Peyer's patch (tissue), 4 donors: ENCODE measurements around the gene RANBP10. TPM values are rescaled to one million over a fixed set of nuclear protein-coding genes. Genes with fewer than 3 reads are reported as not detected.

Experiments
- DNase-seq, 3 donors: peaks; one replicate each; pipeline ENCODE4 v3.0.0-alpha.2; 2017 to 2019
- H3K27ac ChIP-seq, 4 donors: fragments of 200-600 bp; sonication (generic); one replicate each; pipeline ENCODE4 v1.5.1; 2016 to 2019
- H3K27me3 ChIP-seq, 2 donors: fragments of 200-600 bp; sonication (generic); one replicate each; pipeline ENCODE4 v1.5.1; 2019
- H3K36me3 ChIP-seq, 3 donors: fragments of 200-600 bp; sonication (generic); one replicate each; pipeline ENCODE4 v1.5.1; 2016 to 2019
- H3K4me1 ChIP-seq, 4 donors: fragments of 200-600 bp; sonication (generic); one replicate each; pipeline ENCODE4 v1.5.1; 2016 to 2019
- H3K4me3 ChIP-seq, 4 donors: fragments of 200-600 bp; sonication (generic); 1 replicate in 3 of 4; 2 replicates in 1 of 4; pipeline ENCODE4 v1.5.1; 2016 to 2019; ENCODE audit warnings: mild to moderate bottlenecking in 1 of 4
- H3K9me3 ChIP-seq, 4 donors: fragments of 200-600 bp; sonication (generic); one replicate each; pipeline ENCODE4 v1.5.1; 2016 to 2019; ENCODE audit warnings: mild to moderate bottlenecking in 1 of 4
- POLR2A ChIP-seq, 2 donors: fragments of 450-650 bp; IDR thresholded peaks; one replicate each; pipeline ENCODE4 v1.5.1; 2017; ENCODE audit warnings: antibody characterized with exemption in 2 of 2, mild to moderate bottlenecking in 2 of 2, moderate library complexity in 2 of 2
- total RNA-seq, 4 donors: library from RNA; depleted of rRNA; stranded (reverse); fragments of >200 nt; gene quantifications; one replicate each; pipeline ENCODE4 v1.1.0, GENCODE V29; 2016
- TF ChIP-seq, protein P1 (sequence below), 6 experiments: fragments of 450-650 bp in 4 of 6; fragments of 200-600 bp in 2 of 6; sonication (generic) in 1 of 6; IDR thresholded peaks; one replicate each; pipeline ENCODE4 v1.5.1; 2017 to 2019; ENCODE audit warnings: antibody characterized with exemption in 6 of 6, mild to moderate bottlenecking in 3 of 6, moderate library complexity in 1 of 6

Gene RANBP10
- total RNA-seq, 4 donors from 2014 or later: 15.2 to 29.9 (median 24.0) TPM

DNA sequence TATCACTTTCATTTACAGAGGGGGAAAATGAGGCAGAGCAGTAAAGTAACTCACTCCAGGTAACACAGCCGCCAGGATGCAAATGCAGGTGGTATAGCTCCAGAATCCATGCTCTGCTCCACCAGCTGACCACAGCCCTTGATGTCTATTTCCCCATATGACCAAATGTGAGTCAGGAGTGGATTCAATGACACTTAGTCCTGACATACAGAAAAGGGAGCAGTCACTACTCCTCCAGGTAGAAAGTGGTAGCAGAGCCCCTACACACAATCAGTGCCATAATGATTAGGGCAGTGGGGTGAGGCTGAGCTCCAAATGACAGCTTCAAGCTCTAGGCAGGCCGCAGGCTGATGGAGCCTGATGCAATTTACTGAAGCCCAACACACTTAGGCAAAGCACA lies 44.0 kb downstream of the RANBP10 start:
- no peak for TF ChIP-seq POLR2A (IDR thresholded peaks at IDR 0.05)
- TF ChIP-seq, protein P1, sequence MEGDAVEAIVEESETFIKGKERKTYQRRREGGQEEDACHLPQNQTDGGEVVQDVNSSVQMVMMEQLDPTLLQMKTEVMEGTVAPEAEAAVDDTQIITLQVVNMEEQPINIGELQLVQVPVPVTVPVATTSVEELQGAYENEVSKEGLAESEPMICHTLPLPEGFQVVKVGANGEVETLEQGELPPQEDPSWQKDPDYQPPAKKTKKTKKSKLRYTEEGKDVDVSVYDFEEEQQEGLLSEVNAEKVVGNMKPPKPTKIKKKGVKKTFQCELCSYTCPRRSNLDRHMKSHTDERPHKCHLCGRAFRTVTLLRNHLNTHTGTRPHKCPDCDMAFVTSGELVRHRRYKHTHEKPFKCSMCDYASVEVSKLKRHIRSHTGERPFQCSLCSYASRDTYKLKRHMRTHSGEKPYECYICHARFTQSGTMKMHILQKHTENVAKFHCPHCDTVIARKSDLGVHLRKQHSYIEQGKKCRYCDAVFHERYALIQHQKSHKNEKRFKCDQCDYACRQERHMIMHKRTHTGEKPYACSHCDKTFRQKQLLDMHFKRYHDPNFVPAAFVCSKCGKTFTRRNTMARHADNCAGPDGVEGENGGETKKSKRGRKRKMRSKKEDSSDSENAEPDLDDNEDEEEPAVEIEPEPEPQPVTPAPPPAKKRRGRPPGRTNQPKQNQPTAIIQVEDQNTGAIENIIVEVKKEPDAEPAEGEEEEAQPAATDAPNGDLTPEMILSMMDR (IDR thresholded peaks at IDR 0.05): no peak
- Histone ChIP-seq H3K36me3 (peaks cover 0 to 4% (median 0%) of the 10 kb centered on the region in 3 donors), H3K9me3 (no peaks in the 10 kb centered on the region)

DNA sequence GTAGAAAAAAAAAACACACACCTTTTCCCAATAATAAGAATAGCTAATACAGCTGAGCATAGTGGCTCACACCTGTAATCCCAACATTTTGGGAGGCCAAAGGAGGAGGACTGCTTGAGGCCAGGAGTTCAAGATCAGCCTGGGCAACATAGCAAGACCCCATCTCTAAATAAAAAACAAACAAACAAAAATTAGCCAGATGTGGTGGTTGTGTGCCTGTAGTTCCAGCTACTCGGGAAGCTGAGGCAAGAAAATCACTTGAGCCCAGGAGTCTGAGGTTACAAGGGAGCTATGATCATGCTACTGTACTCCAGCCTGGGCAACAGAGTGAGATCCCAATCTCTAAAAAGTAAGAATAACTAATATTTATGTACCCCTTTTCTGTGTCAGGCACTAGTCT lies 44.4 kb downstream of the RANBP10 start:
- Histone ChIP-seq H3K36me3 (peaks cover 0 to 4% (median 0%) of the 10 kb centered on the region in 3 donors), H3K27ac (no peak overlapping the region), H3K27me3 (no peaks in the 10 kb centered on the region), H3K4me1 (no peaks in the 10 kb centered on the region), H3K4me3 (no peak overlapping the region), H3K9me3 (no peaks in the 10 kb centered on the region)
- TF ChIP-seq, protein P1 (IDR thresholded peaks at IDR 0.05): no peak
- no peak for TF ChIP-seq POLR2A (IDR thresholded peaks at IDR 0.05)
- no peak for DNase-seq

More for the DNA sequence above, 44.0 kb downstream of the RANBP10 start:
- Histone ChIP-seq H3K27ac (no peak overlapping the region), H3K4me3 (no peak overlapping the region), H3K4me1 (no peaks in the 10 kb centered on the region), H3K27me3 (no peaks in the 10 kb centered on the region)
- no peak for DNase-seq

DNA sequence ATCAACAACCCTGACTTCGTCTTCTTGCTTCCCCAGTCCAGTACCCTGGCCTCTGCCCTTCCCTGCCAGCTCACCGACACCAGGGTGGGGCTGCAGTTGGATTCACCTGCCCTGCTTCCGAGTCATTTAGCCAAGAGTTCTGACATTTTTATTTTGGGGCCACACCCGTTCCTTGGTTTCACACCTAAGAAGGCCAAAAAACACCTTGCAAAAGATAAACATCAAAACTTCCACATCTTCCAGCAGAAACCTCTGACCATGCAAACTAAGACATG lies 45.5 kb downstream of the RANBP10 start:
- H3K27me3 ChIP-seq: no peaks in the 10 kb centered on the region
- no peaks in the 10 kb centered on the region for H3K9me3 ChIP-seq
- peaks cover 0 to 4% (median 0%) of the 10 kb centered on the region in 3 donors for H3K36me3 ChIP-seq
- H3K4me1 ChIP-seq: no peaks in the 10 kb centered on the region
- DNase-seq: no peak
- no peak overlapping the region for H3K4me3 ChIP-seq
- no peak overlapping the region for H3K27ac ChIP-seq
- TF ChIP-seq, protein P1 (IDR thresholded peaks at IDR 0.05): no peak
- no peak for TF ChIP-seq POLR2A (IDR thresholded peaks at IDR 0.05)

DNA sequence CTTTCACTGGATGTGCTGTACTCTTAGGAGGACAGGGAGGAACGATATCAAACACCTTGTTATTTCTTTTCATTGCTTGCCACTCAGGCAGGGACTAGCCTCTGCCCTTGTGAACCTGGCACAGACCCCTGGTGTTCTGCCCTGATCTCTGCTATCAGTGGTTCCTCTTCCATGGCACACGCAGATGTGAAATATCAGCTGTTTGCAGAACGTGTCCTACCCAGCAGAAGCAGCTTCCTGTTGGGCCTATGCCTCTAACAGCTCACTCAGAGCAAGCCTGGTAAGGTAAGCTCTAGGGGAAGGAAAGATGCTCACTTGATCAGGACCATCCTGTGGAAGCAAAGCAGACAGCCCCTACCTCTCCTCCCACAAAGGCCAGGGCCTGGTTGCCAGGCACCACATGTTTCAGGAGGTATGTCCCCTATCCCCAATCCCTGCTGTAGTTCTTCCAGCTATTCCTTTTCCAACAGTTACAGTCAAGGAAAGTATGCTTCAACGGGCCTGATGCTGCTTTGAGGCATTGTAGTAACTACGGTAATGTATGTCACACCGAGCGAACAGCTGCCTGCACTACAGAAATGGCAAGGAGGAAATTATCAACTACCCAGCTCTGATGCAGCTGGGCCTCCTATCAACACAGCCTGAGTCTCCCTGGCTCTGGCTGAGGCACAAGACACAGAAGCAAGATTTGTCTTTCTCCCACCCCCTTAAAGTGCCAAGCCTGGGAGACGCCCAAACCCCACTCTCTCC lies 46.0 kb downstream of the RANBP10 start:
- no peak overlapping the region for H3K27ac ChIP-seq
- H3K36me3 ChIP-seq: peaks cover 0 to 4% (median 0%) of the 10 kb centered on the region in 3 donors
- no peaks in the 10 kb centered on the region for H3K4me1 ChIP-seq
- no peak for DNase-seq
- no peak overlapping the region for H3K4me3 ChIP-seq
- no peaks in the 10 kb centered on the region for H3K9me3 ChIP-seq
- TF ChIP-seq, protein P1 (IDR thresholded peaks at IDR 0.05): no peak
- TF ChIP-seq POLR2A (IDR thresholded peaks at IDR 0.05): no peak
- H3K27me3 ChIP-seq: no peaks in the 10 kb centered on the region

DNA sequence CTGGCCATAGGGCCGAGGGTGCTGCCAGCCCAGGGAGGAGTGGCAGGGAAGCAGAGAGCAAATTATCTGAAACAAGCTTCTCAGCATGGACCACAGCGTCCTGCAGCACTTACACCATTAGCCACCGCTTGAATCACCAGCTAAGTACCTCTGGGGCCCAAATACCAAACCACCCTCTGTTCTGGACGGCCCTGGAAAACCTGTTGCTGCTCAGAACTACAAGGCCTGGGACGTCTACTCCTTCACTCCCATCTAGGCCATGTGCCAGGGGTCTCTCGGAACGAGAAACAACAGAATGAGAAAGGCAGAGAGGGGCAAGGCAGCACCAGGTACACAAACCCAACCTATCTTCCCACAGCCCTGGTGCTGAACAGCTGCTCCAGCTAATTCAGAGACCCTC lies 47.4 kb downstream of the RANBP10 start:
- no peak for DNase-seq
- Histone ChIP-seq H3K36me3 (peaks cover 0 to 4% (median 0%) of the 10 kb centered on the region in 3 donors), H3K9me3 (no peaks in the 10 kb centered on the region), H3K4me1 (no peaks in the 10 kb centered on the region), H3K27me3 (no peaks in the 10 kb centered on the region), H3K4me3 (no peak overlapping the region), H3K27ac (no peak overlapping the region)
- TF ChIP-seq POLR2A (IDR thresholded peaks at IDR 0.05): no peak
- TF ChIP-seq, protein P1 (IDR thresholded peaks at IDR 0.05): no peak
